OCI-LY7 (cell line): ENCODE data around the gene FIP1L1. TPM values are rescaled to one million over a fixed set of nuclear protein-coding genes. Genes with fewer than 3 reads are reported as not detected.

ENCODE experiments used
- BruUV-seq: library from RNA; stranded (reverse); fragments of 400-500 nt; replicated peaks from 2 replicates; lab custom pipeline; 2021; lab: Mats Ljungman, UMichigan
- CTCF ChIA-PET: fragments of 300-600 bp; sonication (Branson Sonifier 250); formaldehyde crosslinking; loops from one replicate; lab custom pipeline; 2022; ENCODE audit warnings: antibody characterized with exemption; ENCODE audit not compliant: unreplicated experiment; lab: Charles Lee
- POLR2A ChIA-PET: fragments of 300-600 bp; sonication (Branson Sonifier 250); formaldehyde crosslinking; loops from one replicate; lab custom pipeline; 2022; ENCODE audit warnings: antibody characterized with exemption; lab: Charles Lee
- DNase-seq: peaks from one replicate; pipeline ENCODE4 v3.0.0-alpha.2; 2015; ENCODE audit warnings: low spot score
- H2AFZ ChIP-seq: fragments of 200-600 bp; sonication (generic), shearing (Covaris generic); 2 replicates; pipeline ENCODE4 v1.6.1; 2014; ENCODE audit warnings: mild to moderate bottlenecking, antibody characterized with exemption, low read length, moderate library complexity
- H3K27ac ChIP-seq: fragments of 200-600 bp; sonication (generic); 2 replicates; pipeline ENCODE4 v1.5.1; 2014; ENCODE audit warnings: mixed run types, low read depth, mild to moderate bottlenecking, moderate library complexity, low read length, inconsistent platforms; ENCODE audit not compliant: poor library complexity, severe bottlenecking
- H3K36me3 ChIP-seq: fragments of 200-600 bp; sonication (generic); 2 replicates; pipeline ENCODE4 v1.6.1; 2014; ENCODE audit warnings: mild to moderate bottlenecking, antibody characterized with exemption, low read length, moderate library complexity, mixed read lengths; ENCODE audit not compliant: insufficient read depth
- H3K4me1 ChIP-seq: fragments of 200-600 bp; sonication (generic); 2 replicates; pipeline ENCODE4 v1.5.1; 2014; ENCODE audit warnings: mild to moderate bottlenecking, low read length; ENCODE audit not compliant: insufficient read depth, poor library complexity, severe bottlenecking
- H3K4me2 ChIP-seq: fragments of 200-600 bp; sonication (generic); 2 replicates; pipeline ENCODE4 v1.6.1; 2014; ENCODE audit warnings: mild to moderate bottlenecking, low read length
- H3K4me3 ChIP-seq: fragments of 200-600 bp; sonication (generic); 2 replicates; pipeline ENCODE4 v1.5.1; 2014; ENCODE audit warnings: mild to moderate bottlenecking, low read depth, low read length; ENCODE audit not compliant: poor library complexity, severe bottlenecking
- H3K79me2 ChIP-seq: fragments of 200-600 bp; sonication (generic); 2 replicates; pipeline ENCODE4 v1.6.1; 2016; ENCODE audit warnings: low read depth, mild to moderate bottlenecking, low read length, moderate library complexity, mixed read lengths; ENCODE audit not compliant: insufficient read depth
- H3K9me2 ChIP-seq: fragments of 200-600 bp; sonication (generic); 2 replicates; pipeline ENCODE4 v1.6.1; 2016; ENCODE audit warnings: mild to moderate bottlenecking, low read length, mixed read lengths; ENCODE audit not compliant: insufficient read depth
- H3K9me3 ChIP-seq: fragments of 200-600 bp; sonication (generic); 2 replicates; pipeline ENCODE4 v1.6.1; 2014; ENCODE audit warnings: mild to moderate bottlenecking, mixed run types, low read length, mixed read lengths
- H4K20me1 ChIP-seq: fragments of 200-600 bp; sonication (generic); 2 replicates; pipeline ENCODE4 v1.6.1; 2014; ENCODE audit warnings: mild to moderate bottlenecking, antibody characterized with exemption, low read length, moderate library complexity, mixed read lengths; ENCODE audit not compliant: insufficient read depth
- EZH2phosphoT487 ChIP-seq: fragments of 200-600 bp; sonication (generic); IDR thresholded peaks from 2 replicates; pipeline ENCODE4 v1.6.1; 2018; ENCODE audit warnings: low read depth, borderline replicate concordance, mild to moderate bottlenecking, mixed run types, antibody characterized with exemption, low read length, moderate library complexity, mixed read lengths
- intact Hi-C: fragments of 100-400 bp; cut with micrococcal nuclease; formaldehyde crosslinking; loops from one replicate; pipeline ENCODE4 v1.10.0; 2022; ENCODE audit not compliant: unreplicated experiment
- total RNA-seq, 2 experiments: library from RNA; depleted of rRNA in 1 of 2; stranded (reverse); fragments of >200 nt in 1 of 2; shearing (Covaris generic) in 1 of 2; gene quantifications; 2 replicates each; pipeline ENCODE4 v1.2.3, GENCODE V29; 2014 to 2022
- TF ChIP-seq, protein P1 (sequence below): fragments of 200-600 bp; sonication (generic); conservative IDR thresholded peaks from 2 replicates; pipeline ENCODE4 v1.5.1; 2014; ENCODE audit warnings: mild to moderate bottlenecking, antibody characterized with exemption, low read length, moderate library complexity, mixed read lengths

The FIP1L1 gene
- total RNA-seq, 2 experiments from 2014 or later: 73.2 to 86.9 TPM

DNA sequence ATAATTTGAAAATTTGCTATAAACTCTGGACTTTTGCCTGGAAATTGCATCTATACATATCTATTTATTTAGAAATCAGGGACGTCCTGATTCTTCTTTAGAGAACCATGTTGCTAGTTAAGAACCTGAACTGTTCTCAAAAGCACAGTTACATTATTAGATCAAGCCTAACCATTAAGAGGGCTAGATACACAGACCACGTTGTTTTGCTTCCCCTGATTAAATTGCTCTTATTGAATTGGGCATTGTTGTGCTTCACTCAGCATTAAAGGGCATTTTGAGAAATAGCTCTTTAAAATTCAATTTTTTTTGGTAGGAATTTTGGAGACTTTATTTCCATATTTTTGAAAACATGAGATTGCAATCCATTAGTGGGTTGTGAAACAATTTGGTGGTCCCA is 44.4 kb downstream of the FIP1L1 start:
- Histone ChIP-seq H3K79me2 (peaks cover 6% of the 10 kb centered on the region; the same call in 1 of the 2 replicates), H3K36me3 (peaks cover 38% of the 10 kb centered on the region), H2AFZ (no peak overlapping the region), H3K4me3 (no peak overlapping the region), H3K9me2 (no peaks in the 10 kb centered on the region), H3K4me1 (no peaks in the 10 kb centered on the region), H4K20me1 (no peaks in the 10 kb centered on the region; the same call in 1 of the 2 replicates), H3K4me2 (no peak overlapping the region), H3K9me3 (no peaks in the 10 kb centered on the region), H3K27ac (no peak overlapping the region)
- TF ChIP-seq EZH2phosphoT487: no peak
- TF ChIP-seq, protein P1, sequence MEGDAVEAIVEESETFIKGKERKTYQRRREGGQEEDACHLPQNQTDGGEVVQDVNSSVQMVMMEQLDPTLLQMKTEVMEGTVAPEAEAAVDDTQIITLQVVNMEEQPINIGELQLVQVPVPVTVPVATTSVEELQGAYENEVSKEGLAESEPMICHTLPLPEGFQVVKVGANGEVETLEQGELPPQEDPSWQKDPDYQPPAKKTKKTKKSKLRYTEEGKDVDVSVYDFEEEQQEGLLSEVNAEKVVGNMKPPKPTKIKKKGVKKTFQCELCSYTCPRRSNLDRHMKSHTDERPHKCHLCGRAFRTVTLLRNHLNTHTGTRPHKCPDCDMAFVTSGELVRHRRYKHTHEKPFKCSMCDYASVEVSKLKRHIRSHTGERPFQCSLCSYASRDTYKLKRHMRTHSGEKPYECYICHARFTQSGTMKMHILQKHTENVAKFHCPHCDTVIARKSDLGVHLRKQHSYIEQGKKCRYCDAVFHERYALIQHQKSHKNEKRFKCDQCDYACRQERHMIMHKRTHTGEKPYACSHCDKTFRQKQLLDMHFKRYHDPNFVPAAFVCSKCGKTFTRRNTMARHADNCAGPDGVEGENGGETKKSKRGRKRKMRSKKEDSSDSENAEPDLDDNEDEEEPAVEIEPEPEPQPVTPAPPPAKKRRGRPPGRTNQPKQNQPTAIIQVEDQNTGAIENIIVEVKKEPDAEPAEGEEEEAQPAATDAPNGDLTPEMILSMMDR: no peak
- CTCF ChIA-PET: no interaction called here
- POLR2A ChIA-PET: no interaction called here
- DNase-seq: no peak
- no TSS peak for BruUV-seq
- intact Hi-C loops: no loop called here

DNA sequence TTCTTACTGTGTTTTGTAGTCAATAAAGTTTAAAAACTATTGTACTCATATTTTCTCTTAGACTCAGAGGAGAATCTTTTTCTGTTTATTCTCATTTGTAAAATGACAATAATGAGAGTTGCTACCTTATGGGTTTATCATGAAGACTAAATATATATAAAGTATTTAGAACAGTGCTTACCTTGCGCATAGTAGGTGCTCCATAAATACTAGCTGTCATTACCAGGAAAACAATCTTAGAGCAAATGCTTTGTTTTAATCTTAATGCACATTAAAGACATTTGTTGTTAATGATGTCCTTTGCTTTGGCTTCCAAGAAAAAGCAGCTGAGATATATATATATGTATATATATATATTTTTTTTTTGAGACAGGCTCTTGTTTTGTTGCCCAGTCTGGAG is 44.9 kb downstream of the FIP1L1 start:
- Histone ChIP-seq H3K4me2 (no peak overlapping the region), H3K9me3 (no peaks in the 10 kb centered on the region), H3K79me2 (peaks cover 6% of the 10 kb centered on the region; the same call in 1 of the 2 replicates), H3K27ac (no peak overlapping the region), H3K36me3 (peaks cover 44% of the 10 kb centered on the region), H2AFZ (no peak overlapping the region), H3K4me1 (no peaks in the 10 kb centered on the region), H3K4me3 (no peak overlapping the region), H4K20me1 (no peaks in the 10 kb centered on the region; the same call in 1 of the 2 replicates), H3K9me2 (no peaks in the 10 kb centered on the region)
- no TSS peak for BruUV-seq
- ChIA-PET POLR2A (interaction anchor here (0.7 kb wide), 1 partner anchor 16 kb away, joined by 3 read pairs; no protein-coding TSS in a partner anchor), CTCF (no interaction called here)
- no peak for DNase-seq
- no peak for TF ChIP-seq EZH2phosphoT487
- TF ChIP-seq, protein P1: no peak
- intact Hi-C loops: no loop called here

DNA sequence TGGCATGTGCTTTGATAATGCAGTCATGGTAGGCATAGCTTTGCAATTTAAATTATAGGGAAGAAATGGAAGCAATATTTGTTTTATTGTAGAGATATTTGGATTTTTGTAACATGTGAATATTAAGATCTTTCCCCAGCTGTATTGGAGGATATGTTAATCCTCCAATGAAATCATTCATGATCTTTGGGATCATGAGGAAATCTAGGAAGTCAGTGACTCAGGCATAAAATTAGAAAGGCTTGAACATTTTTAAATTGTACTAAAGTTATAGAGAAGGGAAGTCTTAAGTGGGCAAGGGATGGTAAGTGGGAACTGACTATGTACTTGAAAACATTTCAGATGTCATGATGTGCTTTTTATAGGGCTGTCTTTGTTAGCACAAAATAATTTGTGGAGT is 46.8 kb downstream of the FIP1L1 start:
- Histone ChIP-seq H3K27ac (no peak overlapping the region), H3K79me2 (peaks cover 10% of the 10 kb centered on the region; the same call in 1 of the 2 replicates), H3K4me1 (no peaks in the 10 kb centered on the region), H3K9me2 (no peaks in the 10 kb centered on the region), H3K4me2 (no peak overlapping the region), H4K20me1 (no peaks in the 10 kb centered on the region), H2AFZ (no peak overlapping the region), H3K9me3 (no peaks in the 10 kb centered on the region), H3K4me3 (no peak overlapping the region), H3K36me3 (peaks cover 45% of the 10 kb centered on the region)
- no TSS peak for BruUV-seq
- ChIA-PET CTCF (no interaction called here), POLR2A (interaction anchor here (0.7 kb wide), 2 partner anchors 12 to 1982 kb away, joined by 3 read pairs; no protein-coding TSS in a partner anchor)
- intact Hi-C loops: no loop called here
- TF ChIP-seq EZH2phosphoT487: no peak
- TF ChIP-seq, protein P1: no peak
- DNase-seq: no peak
